Endothelial cell of umbilical vein (primary cell): ENCODE results near the gene ALOX5. TPM values are rescaled to one million over a fixed set of nuclear protein-coding genes. Genes with fewer than 3 reads are reported as not detected.
"Not testable (repeated sequence)": the region's sequence is repeated elsewhere in the genome, so short reads cannot be mapped to it uniquely, and the experiment has no call there.

Experiments used
- BruUV-seq: library from RNA; stranded (reverse); fragments of 400-500 nt; replicated peaks from 2 replicates; lab custom pipeline; 2021; lab: Mats Ljungman, UMichigan
- CTCF ChIA-PET: fragments of 300-600, 350-600 bp; sonication (Branson Sonifier 250); formaldehyde crosslinking; loops from one replicate; lab custom pipeline; 2021; ENCODE audit warnings: antibody characterized with exemption, inconsistent platforms; lab: Charles Lee
- POLR2A ChIA-PET: fragments of 300-600, 350-600 bp; sonication (Branson Sonifier 250); formaldehyde crosslinking; loops from one replicate; lab custom pipeline; 2021; ENCODE audit warnings: antibody characterized with exemption, inconsistent platforms; lab: Charles Lee
- DNase-seq: peaks from one replicate; pipeline ENCODE4 v3.0.0-alpha.2; 2011; ENCODE audit warnings: low read depth, low spot score
- FAIRE-seq: peaks from 2 replicates; lab custom pipeline; 2011; peaks lifted over from hg19 to GRCh38; lab: Jason Lieb, UNC
- H2AFZ ChIP-seq: 2 replicates; pipeline ENCODE4 v1.6.0; 2012; ENCODE audit warnings: low read depth, low read length, control low read depth, inconsistent platforms
- H3K27ac ChIP-seq: 2 replicates; pipeline ENCODE4 v1.5.1; 2011; ENCODE audit warnings: low read depth, mild to moderate bottlenecking, control low read depth, low read length, moderate library complexity; ENCODE audit not compliant: insufficient read depth
- H3K27me3 ChIP-seq, 2 experiments: 2 replicates each; pipeline versions ENCODE4 v1.6.0 to v1.6.1; 2011; ENCODE audit warnings: low read length in 2 of 2, mixed read lengths in 1 of 2; ENCODE audit not compliant: control insufficient read depth in 2 of 2, insufficient read depth in 2 of 2
- H3K36me3 ChIP-seq, 2 experiments: 2 replicates in 1 of 2; 3 replicates in 1 of 2; pipeline ENCODE4 v1.5.1; 2011; ENCODE audit warnings: low read length in 2 of 2, mild to moderate bottlenecking in 1 of 2, moderate library complexity in 1 of 2; ENCODE audit not compliant: control insufficient read depth in 2 of 2, insufficient read depth in 2 of 2; ENCODE audit errors: extremely low read depth in 1 of 2
- H3K4me1 ChIP-seq: 3 replicates; pipeline ENCODE4 v1.5.1; 2011; ENCODE audit warnings: mild to moderate bottlenecking, low read length; ENCODE audit not compliant: control insufficient read depth, insufficient read depth; ENCODE audit errors: extremely low read depth
- H3K4me2 ChIP-seq: 2 replicates; pipeline ENCODE4 v1.6.1; 2011; ENCODE audit warnings: low read length, control low read depth, mixed read lengths; ENCODE audit not compliant: insufficient read depth
- H3K4me3 ChIP-seq, 3 experiments: fragments of 200-600 bp in 1 of 3; sonication (generic), shearing (Covaris generic) in 1 of 3; replicated peaks in 1 of 3; 2 replicates each; pipeline ENCODE4 v1.5.1; 2011 to 2016; ENCODE audit warnings: control low read depth in 3 of 3, low read length in 3 of 3, mild to moderate bottlenecking in 2 of 3, inconsistent platforms in 1 of 3, low read depth in 1 of 3, moderate library complexity in 1 of 3; ENCODE audit not compliant: insufficient read depth in 1 of 3
- H3K79me2 ChIP-seq: 2 replicates; pipeline ENCODE4 v1.6.0; 2012; ENCODE audit warnings: low read length, inconsistent platforms; ENCODE audit not compliant: control insufficient read depth, insufficient read depth
- H3K9ac ChIP-seq: replicated peaks from 2 replicates; pipeline ENCODE3; 2011; ENCODE audit warnings: low read length, control low read depth; ENCODE audit not compliant: insufficient read depth; ENCODE audit errors: extremely low read depth
- H3K9me1 ChIP-seq: replicated peaks from 3 replicates; pipeline ENCODE4 v1.6.0; 2011; ENCODE audit warnings: mild to moderate bottlenecking, low read length; ENCODE audit not compliant: control insufficient read depth, insufficient read depth; ENCODE audit errors: extremely low read depth
- H3K9me3 ChIP-seq: replicated peaks from 2 replicates; pipeline ENCODE4 v1.5.1; 2012; ENCODE audit warnings: low read length, inconsistent platforms; ENCODE audit not compliant: control insufficient read depth, insufficient read depth
- H4K20me1 ChIP-seq: replicated peaks from 2 replicates; pipeline ENCODE3; 2011; ENCODE audit warnings: mild to moderate bottlenecking, low read length; ENCODE audit not compliant: control insufficient read depth, insufficient read depth; ENCODE audit errors: extremely low read depth
- EZH2 ChIP-seq: IDR thresholded peaks from 2 replicates; pipeline ENCODE4 v1.6.1; 2012; ENCODE audit warnings: borderline replicate concordance, low read depth, mild to moderate bottlenecking, moderate library complexity, low read length, inconsistent platforms; ENCODE audit not compliant: severe bottlenecking
- GATA2 ChIP-seq: IDR thresholded peaks from 2 replicates; pipeline ENCODE4 v1.7.0; 2011; ENCODE audit warnings: low read depth, mild to moderate bottlenecking, moderate library complexity, mixed read lengths, low read length; ENCODE audit not compliant: insufficient read length, insufficient read depth
- JUN ChIP-seq: IDR thresholded peaks from 2 replicates; pipeline ENCODE4 v1.6.1; 2011; ENCODE audit warnings: borderline replicate concordance, low read depth; ENCODE audit not compliant: insufficient read length, insufficient read depth
- MYC ChIP-seq: IDR thresholded peaks from one replicate; pipeline ENCODE4 v1.6.1; 2011; ENCODE audit warnings: mild to moderate bottlenecking, low read depth, low read length
- POLR2A ChIP-seq: IDR thresholded peaks from 2 replicates; pipeline ENCODE4 v1.6.1; 2012; ENCODE audit warnings: low read depth, mild to moderate bottlenecking, control low read depth, low read length
- POLR2AphosphoS5 ChIP-seq: IDR thresholded peaks from 2 replicates; pipeline ENCODE4 v1.6.1; 2012; ENCODE audit warnings: low read depth, mild to moderate bottlenecking, control low read depth, low read length, moderate library complexity; ENCODE audit not compliant: insufficient read depth
- dilution Hi-C: fragments of 300-500 bp; cut with MboI; formaldehyde crosslinking; loops from one replicate; pipeline ENCODE4 v1.15.0; 2019; ENCODE audit warnings: low sequenced_read_pairs; ENCODE audit not compliant: extremely low pct_ligation_motif_present
- intact Hi-C: fragments of 100-400 bp; cut with micrococcal nuclease; formaldehyde crosslinking; loops from one replicate; pipeline ENCODE4 v1.10.0; 2022
- polyA plus RNA-seq, 4 experiments: library from polyadenylated mRNA; depleted of rRNA in 3 of 4; stranded (reverse) in 3 of 4; unstranded in 1 of 4; fragments of >200 nt; gene quantifications; 2 replicates each; pipeline versions ENCODE4 v1.2.1 to v1.2.3, GENCODE V29; 2011 to 2012; ENCODE audit warnings: missing spikeins in 1 of 4
- total RNA-seq: library from RNA; stranded (reverse); gene quantifications from 2 replicates; pipeline ENCODE4 v1.2.3, GENCODE V29; 2021
- TF ChIP-seq, protein P1 (sequence below), 2 donors: IDR thresholded peaks; 1 replicate in 1 of 2; 2 replicates in 1 of 2; pipeline ENCODE4 v1.5.1; 2011; ENCODE audit warnings: low read length in 2 of 2, mild to moderate bottlenecking in 2 of 2, moderate library complexity in 2 of 2, control low read depth in 1 of 2, inconsistent platforms in 1 of 2, low read depth in 1 of 2; ENCODE audit not compliant: insufficient read depth in 1 of 2; ENCODE audit errors: extremely low read depth in 1 of 2
- TF ChIP-seq, protein P2 (sequence below): IDR thresholded peaks from 2 replicates; pipeline ENCODE4 v1.6.1; 2011; ENCODE audit not compliant: insufficient read depth, insufficient read length

ALOX5 gene
- total and polyA plus RNA-seq, 2 donors (not counting 3 experiments of a cell fraction or from before 2014, with no cell fraction given), result 0.04 TPM; not detected in 1

- Histone ChIP-seq H3K4me2 (no peak overlapping the region), H2AFZ (no peak overlapping the region), H3K27me3 (no peaks in the 10 kb centered on the region), H4K20me1 (no peaks in the 10 kb centered on the region), H3K79me2 (no peaks in the 10 kb centered on the region), H3K9me3 (no peaks in the 10 kb centered on the region), H3K9ac (no peak overlapping the region), H3K4me1 (no peaks in the 10 kb centered on the region), H3K27ac (no peak overlapping the region), H3K36me3 (no peaks in the 10 kb centered on the region), H3K9me1 (no peaks in the 10 kb centered on the region), H3K4me3 (no peak overlapping the region)
- FAIRE-seq (no peak), DNase-seq (no peak)
- TF ChIP-seq, protein P1, sequence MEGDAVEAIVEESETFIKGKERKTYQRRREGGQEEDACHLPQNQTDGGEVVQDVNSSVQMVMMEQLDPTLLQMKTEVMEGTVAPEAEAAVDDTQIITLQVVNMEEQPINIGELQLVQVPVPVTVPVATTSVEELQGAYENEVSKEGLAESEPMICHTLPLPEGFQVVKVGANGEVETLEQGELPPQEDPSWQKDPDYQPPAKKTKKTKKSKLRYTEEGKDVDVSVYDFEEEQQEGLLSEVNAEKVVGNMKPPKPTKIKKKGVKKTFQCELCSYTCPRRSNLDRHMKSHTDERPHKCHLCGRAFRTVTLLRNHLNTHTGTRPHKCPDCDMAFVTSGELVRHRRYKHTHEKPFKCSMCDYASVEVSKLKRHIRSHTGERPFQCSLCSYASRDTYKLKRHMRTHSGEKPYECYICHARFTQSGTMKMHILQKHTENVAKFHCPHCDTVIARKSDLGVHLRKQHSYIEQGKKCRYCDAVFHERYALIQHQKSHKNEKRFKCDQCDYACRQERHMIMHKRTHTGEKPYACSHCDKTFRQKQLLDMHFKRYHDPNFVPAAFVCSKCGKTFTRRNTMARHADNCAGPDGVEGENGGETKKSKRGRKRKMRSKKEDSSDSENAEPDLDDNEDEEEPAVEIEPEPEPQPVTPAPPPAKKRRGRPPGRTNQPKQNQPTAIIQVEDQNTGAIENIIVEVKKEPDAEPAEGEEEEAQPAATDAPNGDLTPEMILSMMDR (IDR thresholded peaks at IDR 0.05; ENCODE audit: extremely low read depth in 1 of 2, insufficient read depth in 1 of 2, low read depth in 1 of 2, low read length in 2 of 2), result no peak
- TF ChIP-seq, protein P2, sequence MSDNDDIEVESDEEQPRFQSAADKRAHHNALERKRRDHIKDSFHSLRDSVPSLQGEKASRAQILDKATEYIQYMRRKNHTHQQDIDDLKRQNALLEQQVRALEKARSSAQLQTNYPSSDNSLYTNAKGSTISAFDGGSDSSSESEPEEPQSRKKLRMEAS, result no peak
- TF ChIP-seq GATA2 (no peak), JUN (no peak), POLR2A (no peak), MYC (no peak), POLR2AphosphoS5 (no peak), EZH2 (no peak)
- ChIA-PET POLR2A (no interaction called here), CTCF (interaction anchor here (0.7 to 1.8 kb wide), 3 partner anchors 35 to 83 kb away, joined by 3 to 7 read pairs (median 3); no protein-coding TSS in a partner anchor)
- BruUV-seq, result no TSS peak
- dilution Hi-C loops (no loop called here), intact Hi-C loops (no loop called here)
Observed at GRCh38 chr10:45325116-45325515, 48.9 kb upstream of the ALOX5 start.

DNA sequence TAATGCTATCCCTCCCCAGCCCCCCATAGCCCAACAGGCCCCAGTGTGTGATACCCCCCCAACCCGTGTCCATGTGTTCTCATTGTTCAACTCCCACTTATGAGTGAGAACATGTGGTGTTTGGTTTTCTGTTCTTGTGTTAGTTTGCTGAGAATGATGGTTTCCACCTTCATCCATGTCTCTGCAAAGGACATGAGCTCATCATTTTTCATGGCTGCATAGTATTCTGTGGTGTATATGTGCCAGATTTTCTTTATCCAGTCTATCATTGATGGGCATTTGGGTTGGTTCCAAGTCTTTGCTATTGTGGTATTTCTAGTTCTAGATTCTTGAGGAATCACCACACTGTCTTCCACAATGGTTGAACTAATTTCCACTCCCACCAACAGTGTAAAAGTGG is 47.2 kb upstream of the ALOX5 start:
- H3K4me1 ChIP-seq, H3K4me3 ChIP-seq, H2AFZ ChIP-seq, CTCF ChIA-PET, H3K4me2 ChIP-seq, BruUV-seq, H3K27ac ChIP-seq, H3K9me1 ChIP-seq, H3K36me3 ChIP-seq, intact Hi-C loops, H3K27me3 ChIP-seq, H4K20me1 ChIP-seq, H3K9me3 ChIP-seq, DNase-seq, H3K9ac ChIP-seq, H3K79me2 ChIP-seq, dilution Hi-C loops, FAIRE-seq, POLR2A ChIA-PET: not testable (repeated sequence)

GRCh38 chr10:45331824-45332223 is 42.2 kb upstream of the ALOX5 start:
- POLR2A ChIA-PET, intact Hi-C loops, DNase-seq, BruUV-seq, CTCF ChIA-PET, H3K27ac ChIP-seq, H3K4me3 ChIP-seq, H3K4me2 ChIP-seq, H3K9me3 ChIP-seq, H2AFZ ChIP-seq, H4K20me1 ChIP-seq, H3K79me2 ChIP-seq, H3K9ac ChIP-seq, H3K4me1 ChIP-seq, H3K27me3 ChIP-seq, FAIRE-seq, H3K36me3 ChIP-seq, dilution Hi-C loops, H3K9me1 ChIP-seq: not testable (repeated sequence)
